ENCODE data around the gene NUTF2.
"Not testable (repeated sequence)": the region's sequence is repeated elsewhere in the genome, so short reads cannot be mapped to it uniquely, and the experiment has no call there.

The NUTF2 gene

DNA sequence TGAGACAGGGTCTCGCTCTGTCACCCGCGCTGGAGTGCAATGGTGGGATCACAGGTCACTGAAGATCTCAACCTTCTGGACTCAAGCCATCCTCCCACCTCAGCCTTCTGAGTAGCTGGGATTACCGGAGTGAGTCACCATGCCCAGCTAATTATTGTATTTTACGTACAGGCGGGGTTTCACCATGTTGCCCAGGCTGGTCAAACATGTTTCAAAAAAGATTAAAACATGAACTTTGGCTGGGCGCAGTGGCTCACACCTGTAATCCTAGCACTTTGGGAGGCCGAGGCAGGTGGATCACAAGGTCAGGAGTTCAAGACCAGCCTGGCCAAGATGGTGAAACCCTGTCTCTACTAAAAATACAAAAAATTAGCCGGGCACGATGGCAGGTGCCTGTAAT is 9.5 kb upstream of the NUTF2 start:
- FAIRE-seq; DNase-seq (ENCODE audit: low spot score): not testable (repeated sequence)

DNA sequence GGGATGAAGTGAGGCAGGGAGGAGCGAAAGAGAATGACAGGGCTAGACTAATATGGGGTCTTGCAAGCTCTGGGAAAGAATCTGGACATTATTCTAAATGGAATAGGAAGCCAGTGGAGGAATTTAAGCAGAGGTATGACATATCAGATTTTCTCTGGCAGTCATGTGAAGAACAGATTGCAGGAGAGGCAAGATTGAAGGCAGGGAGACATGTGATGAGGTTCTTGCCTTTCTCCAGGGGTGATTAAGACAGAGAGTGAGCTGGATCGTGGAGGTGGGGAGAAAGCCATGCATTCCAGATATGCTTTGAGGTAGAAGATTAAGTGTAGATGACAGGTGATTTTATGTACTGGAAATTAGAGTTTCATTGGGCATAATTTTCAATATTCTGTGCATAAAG is 8.9 kb upstream of the NUTF2 start:
- FAIRE-seq (no peak), DNase-seq (ENCODE audit: low spot score) (no peak)

DNA sequence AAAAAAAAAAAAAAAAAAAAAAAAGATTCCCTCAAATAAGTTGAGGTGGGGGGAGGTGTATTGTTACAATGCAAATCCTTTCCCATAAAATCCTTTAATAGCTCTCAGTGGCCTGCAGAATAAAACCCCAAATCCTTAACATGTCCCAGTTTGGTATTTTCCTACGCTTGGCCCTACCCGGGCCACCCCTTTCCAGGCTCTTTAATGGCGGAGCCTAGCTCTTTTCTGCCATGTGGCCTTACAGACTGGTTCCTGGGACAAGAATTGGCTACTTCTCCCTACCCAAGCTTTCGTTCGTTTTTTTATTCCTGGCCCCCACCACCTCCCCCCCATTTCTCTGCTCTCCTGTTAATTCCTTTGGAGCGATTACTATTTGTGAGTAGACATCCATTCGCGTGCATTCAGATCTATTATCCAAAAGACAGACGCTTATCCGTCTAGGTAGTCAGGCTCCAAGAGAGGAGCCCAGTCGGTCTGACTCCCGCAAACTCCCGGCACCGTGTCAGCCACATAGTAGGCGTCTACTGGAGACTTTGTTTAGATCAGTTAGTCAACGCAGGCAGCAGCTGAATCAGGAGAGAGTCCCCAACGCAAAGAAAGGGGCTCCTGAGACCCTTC is 5.4 kb upstream of the NUTF2 start:
- DNase-seq (ENCODE audit: low spot score) (no peak), FAIRE-seq (no peak)

DNA sequence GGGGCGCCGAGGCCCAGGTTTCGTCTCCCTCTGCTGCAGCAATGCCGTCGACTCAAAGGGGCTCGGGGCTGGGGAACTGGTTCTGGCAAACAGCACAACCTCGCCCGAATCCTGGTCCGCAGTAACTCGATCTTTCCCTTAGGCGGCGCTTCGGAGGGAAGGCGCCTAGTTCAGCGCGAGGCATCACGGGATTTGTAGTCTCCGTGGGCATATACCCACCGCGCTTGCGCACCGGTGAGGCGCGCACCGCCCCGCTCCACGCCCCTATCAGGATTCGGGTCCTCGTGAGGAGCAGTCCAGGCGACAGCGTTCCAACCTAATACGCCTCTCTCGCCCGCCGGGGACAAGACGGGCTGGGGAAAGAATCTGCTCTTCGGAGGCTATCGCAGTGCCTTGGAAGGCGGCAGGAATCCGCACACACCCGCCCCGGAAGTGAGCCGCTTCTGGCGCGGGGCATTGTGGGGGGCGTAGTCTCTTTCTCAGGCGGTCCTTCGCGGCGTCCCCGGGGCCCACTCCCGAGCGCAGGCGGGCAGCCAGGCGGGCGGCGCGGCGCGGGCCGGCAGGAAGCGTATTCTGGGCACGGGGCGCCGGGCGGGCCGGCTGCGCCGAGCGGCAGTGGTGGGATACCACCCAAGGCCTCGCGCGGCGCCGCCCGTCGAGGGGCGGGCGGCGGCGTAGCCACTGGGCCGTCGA is 4.8 kb upstream of the NUTF2 start, which contains the start of gene THAP11:
THAP11 (plus strand) TSS at position 505 of the 693 bp plus-strand sequence. CDS start 235 bp downstream, outside the sequence.
- FAIRE-seq (no peak), DNase-seq (ENCODE audit: low spot score) (peak; percentile 87)

DNA sequence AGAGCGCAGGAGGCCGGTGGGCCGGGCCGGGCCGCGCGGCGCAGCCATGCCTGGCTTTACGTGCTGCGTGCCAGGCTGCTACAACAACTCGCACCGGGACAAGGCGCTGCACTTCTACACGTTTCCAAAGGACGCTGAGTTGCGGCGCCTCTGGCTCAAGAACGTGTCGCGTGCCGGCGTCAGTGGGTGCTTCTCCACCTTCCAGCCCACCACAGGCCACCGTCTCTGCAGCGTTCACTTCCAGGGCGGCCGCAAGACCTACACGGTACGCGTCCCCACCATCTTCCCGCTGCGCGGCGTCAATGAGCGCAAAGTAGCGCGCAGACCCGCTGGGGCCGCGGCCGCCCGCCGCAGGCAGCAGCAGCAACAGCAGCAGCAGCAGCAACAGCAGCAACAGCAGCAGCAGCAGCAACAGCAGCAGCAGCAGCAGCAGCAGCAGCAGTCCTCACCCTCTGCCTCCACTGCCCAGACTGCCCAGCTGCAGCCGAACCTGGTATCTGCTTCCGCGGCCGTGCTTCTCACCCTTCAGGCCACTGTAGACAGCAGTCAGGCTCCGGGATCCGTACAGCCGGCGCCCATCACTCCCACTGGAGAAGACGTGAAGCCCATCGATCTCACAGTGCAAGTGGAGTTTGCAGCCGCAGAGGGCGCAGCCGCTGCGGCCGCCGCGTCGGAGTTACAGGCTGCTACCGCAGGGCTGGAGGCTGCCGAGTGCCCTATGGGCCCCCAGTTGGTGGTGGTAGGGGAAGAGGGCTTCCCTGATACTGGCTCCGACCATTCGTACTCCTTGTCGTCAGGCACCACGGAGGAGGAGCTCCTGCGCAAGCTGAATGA is 4.0 kb upstream of the NUTF2 start:
- no peak for DNase-seq (ENCODE audit: low spot score)
- no peak for FAIRE-seq

DNA sequence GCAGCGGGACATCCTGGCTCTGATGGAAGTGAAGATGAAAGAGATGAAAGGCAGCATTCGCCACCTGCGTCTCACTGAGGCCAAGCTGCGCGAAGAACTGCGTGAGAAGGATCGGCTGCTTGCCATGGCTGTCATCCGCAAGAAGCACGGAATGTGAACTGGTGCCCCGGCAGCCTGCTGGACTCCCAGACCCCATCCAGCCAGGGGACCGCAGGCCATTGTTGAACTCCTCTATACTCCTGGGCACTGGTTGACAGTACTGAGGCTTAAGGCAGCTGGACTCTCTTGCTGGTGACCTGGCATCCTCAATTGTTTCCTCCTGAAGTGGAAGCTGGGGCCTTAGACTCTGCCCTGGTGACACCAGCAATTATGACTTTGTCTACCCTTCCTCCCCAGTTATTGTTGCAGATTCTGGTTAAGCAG is 3.4 kb upstream of the NUTF2 start:
- DNase-seq (ENCODE audit: low spot score) (no peak), FAIRE-seq (no peak)

DNA sequence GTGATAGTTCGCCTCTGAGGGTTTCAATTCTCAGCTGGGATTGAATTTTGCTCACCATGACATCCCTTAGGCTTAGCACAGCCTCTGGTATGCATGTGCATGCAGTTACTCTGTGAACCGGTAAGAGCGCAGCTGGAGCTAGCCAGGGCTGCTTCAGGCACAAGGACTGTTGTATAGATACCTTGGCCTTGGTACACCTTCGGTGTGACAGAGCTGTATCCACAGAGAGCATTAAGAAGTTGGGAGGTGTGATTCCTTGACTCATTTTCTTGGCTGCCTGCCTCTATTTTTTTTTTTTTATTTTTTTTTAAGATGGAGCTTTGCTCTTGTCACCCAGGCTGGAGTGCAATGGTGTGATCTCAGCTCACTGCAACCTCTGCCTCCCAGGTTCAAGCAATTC is 2.2 kb upstream of the NUTF2 start:
- no peak for DNase-seq (ENCODE audit: low spot score)

DNA sequence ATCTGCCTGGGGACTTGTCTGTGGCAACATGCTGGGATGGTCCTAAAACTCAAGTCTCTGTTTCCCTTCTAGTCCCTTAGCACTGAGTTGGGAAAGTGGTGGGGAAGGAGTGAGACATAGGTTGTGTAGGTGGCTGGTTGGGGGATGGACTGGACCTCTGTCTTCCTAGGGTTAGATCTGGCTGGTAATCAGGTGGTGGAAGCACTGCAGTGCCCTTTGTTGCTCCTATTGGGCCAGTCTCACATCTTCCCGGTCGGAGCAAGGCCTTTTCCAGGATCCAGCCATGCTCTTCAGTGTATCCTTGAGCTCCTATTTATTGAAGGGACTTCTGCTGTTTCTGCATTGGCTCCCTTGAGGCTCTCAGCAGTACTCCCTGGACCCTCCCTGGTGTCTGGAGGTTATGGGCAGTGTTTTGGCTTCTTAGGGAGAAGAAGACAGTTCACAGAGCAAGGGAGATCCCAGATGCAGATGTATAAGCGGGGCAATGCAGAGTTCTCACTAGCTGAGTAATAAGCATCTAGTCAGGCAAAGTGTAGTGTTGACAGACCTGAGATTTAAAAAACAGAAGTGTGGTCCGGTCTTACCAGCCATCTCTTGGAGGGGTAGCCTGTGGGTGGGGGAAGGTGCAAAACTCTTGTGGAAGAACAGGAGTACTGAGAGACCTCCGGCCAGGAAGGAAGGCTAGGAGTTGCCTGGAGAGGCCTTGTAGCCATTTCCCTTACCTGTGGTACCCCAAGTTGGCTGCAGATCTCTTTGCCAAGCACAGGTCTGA is 1.3 kb upstream of the NUTF2 start:
- FAIRE-seq (no peak), DNase-seq (ENCODE audit: low spot score) (no peak)

More for the DNA sequence above, 2.2 kb upstream of the NUTF2 start:
- no peak for FAIRE-seq

DNA sequence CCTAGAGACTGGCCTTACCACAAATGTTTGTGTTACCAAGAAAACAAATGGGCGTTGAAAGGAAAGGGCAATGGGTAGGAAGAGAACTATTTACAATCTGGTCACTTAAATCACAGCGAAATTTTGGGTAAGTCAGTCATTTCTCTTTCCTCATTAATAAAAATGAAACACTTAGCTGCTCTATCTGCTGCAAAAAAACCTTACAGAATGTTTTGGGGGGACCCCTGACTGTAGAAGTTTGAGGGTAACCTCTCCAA is 742 bp upstream of the NUTF2 start:
- FAIRE-seq (no peak), DNase-seq (ENCODE audit: low spot score) (no peak)

DNA sequence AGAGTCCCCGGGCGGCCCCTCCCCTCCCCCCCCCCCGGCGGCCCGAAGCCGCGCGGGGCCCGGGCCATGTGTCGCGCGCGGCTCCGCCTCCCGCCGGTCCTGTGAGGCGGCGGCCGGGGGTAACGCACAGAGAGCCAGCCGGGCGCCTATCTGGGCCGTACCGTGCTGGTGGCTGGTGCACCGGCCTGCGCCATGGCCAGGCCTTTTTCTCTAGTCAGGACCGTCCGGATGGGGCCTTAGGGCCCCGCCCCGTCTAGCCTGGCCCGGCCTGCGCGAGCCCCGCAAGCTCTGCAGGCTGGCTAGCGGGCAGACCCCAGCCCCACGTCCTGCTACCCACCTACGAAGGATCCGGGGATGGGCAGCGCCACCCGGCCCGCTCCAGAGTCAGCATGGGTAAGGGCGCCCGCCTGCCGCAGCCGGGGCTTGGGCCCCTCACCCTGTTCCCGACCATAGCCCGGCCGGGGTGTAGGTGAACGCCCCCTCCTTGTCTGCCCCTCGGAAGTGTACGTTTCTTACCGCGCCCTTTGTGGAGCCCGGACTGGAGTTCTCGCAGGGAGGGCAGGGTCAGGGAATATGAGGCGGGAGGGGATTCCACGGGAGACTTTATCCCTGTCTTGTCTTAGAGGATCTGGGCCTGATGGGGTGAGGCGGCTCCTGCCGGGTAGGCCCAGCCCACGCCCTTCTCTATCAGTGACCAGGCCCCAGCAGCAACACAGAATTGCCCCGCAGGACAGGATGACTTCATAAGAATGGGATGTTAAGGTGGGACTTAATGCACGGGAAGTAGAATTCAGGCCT is 530 bp downstream of the NUTF2 start, which contains the start of gene CENPT:
CENPT (minus strand) TSS at position 630 of the 798 bp plus-strand sequence. CDS start 13,834 bp downstream, outside the sequence.
- DNase-seq (ENCODE audit: low spot score) (peak; percentile 70), FAIRE-seq (no peak)

DNA sequence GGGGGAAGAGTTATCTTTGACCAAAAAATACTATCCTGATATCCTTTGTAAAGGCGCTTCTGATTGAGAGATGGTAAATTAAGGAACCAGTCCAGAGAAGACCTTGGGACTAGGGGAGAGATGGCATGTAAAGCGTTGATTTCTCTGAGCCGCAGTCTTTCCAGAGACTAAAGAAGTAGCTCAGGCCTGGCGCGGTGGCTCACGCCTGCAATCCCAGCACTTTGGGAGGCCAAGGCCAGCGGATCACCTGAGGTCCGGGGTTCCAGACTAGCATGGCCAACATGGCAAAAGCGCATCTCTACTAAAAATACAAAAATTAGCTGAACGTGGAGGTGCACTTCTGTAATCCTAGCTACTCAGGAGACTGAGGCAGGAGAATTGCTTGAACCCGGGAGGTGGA is 1.4 kb downstream of the NUTF2 start:
- FAIRE-seq (no peak), DNase-seq (ENCODE audit: low spot score) (no peak)

DNA sequence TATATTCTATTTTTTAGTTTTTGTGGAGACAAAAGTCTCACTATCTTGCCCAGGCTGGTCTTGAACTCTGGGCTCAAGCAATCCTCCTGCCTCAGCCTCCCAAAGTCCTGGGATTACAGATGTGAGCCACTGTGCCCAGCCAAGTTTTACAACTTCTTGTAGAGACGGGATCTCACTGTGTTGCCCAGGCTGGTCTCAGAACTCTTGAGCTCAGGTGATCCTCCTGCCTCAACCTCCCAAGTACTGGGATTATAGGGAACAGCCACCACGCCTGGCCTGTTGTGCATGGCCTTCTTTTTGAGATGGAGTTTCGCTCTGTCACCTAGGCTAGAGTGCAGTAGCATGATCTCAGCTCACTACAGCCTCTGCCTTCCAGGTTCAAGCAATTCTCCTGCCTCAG is 6.9 kb downstream of the NUTF2 start:
- DNase-seq (ENCODE audit: low spot score) (no peak), FAIRE-seq (no peak)

DNA sequence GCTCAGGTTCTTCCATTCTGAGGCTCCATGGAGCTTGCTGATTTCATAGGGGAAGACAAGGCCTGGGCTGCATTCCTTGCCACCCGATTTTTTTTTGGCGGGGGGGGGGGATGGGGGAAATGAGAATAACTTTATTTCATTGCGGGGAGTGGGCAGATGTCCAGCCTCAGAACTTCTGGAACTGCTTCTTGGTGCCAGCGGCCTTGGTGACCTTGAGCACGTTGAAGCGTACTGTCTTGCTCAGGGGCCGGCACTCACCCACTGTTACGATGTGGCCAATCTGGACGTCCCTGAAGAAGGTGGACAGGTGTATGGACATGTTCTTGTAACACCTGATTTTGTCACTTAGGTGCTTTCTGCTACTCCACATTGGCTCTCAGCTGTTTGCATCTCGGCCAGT is 9.1 kb downstream of the NUTF2 start:
- no peak for FAIRE-seq
- DNase-seq (ENCODE audit: low spot score), result no peak

DNA sequence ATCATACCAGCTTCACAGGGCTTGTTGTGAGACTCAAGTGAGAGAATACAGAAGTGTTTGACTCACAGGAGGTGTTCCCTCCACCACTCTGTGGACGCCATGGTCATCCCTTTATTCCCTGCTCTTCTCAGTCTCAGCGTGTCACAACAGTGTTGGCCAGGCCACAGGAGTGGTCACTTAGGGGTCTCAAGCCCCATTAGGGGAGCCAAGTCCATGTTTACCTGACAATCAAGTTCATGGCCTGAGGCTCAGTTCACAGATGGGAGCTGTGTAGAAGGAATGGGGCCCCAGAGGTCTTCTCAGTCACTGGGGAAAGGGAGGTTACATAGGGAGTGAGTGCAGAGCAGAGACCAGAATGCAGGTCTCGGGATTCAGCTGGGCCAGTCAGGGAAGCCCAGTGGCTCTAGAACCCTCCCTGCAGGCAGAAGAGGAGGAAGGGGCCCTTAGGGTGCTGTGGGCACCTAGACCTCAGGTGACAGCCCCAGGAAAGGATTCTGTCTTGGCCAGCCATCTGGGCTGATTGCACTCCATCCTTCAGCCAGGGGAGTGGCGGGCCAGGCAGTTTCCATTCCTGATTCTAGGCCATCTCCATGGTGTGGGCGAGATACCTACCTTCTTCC is 10.3 kb downstream of the NUTF2 start:
- FAIRE-seq, result no peak

DNA sequence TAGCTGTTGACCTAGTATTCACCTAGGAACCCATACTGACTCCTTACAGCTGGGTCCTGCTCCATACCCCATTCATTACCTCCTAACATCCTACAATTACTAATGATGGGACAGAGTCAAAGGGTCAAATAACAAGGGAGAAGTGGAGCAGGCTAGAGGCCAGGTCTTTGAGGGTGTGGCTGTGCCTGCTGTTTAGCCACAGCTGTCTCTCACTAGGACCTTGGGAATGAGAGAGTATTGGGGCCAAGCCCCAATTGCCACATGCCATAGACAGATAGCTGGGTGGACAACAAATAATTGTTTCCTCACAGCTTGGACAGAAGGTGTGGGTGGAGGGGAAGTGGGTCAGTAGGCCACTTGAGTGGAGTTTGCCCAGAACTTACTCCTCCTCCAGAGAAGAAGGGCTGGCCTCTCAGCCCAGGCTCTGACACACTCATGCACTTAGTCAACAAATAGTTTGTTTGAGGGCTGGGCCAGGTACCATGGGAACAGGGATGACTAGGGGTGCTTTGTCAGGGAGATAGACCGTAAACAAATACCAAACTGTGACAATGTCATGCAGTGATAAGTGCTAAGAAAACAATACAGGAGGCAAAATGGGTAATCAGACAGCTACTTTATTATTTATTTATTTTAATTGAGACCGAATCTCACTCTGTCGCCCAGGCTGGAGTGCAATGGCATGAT is 11.0 kb downstream of the NUTF2 start:
- DNase-seq (ENCODE audit: low spot score) (peak; percentile 90), FAIRE-seq (no peak)

More for the DNA sequence above, 10.3 kb downstream of the NUTF2 start:
- DNase-seq (ENCODE audit: low spot score), result no peak

DNA sequence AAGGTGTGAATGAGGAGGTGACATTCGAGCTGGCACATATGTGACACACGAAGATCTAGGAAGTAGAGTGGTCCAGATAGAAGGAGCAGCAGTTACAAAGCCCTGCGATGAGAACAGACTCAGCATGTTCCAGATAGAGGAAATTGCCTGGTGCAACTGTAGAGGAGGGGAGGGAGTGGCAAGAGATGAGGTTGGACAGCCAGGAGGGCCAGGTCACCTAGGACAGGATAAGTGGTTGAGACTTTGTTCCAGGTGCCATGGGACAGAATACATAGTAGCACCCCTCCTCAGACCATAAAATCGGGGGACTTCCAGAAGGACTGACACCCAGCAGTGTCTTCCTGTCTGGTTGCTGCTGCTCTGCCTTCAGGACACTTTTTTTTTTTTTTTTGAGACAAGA is 11.8 kb downstream of the NUTF2 start:
- FAIRE-seq (no peak), DNase-seq (ENCODE audit: low spot score) (no peak)

DNA sequence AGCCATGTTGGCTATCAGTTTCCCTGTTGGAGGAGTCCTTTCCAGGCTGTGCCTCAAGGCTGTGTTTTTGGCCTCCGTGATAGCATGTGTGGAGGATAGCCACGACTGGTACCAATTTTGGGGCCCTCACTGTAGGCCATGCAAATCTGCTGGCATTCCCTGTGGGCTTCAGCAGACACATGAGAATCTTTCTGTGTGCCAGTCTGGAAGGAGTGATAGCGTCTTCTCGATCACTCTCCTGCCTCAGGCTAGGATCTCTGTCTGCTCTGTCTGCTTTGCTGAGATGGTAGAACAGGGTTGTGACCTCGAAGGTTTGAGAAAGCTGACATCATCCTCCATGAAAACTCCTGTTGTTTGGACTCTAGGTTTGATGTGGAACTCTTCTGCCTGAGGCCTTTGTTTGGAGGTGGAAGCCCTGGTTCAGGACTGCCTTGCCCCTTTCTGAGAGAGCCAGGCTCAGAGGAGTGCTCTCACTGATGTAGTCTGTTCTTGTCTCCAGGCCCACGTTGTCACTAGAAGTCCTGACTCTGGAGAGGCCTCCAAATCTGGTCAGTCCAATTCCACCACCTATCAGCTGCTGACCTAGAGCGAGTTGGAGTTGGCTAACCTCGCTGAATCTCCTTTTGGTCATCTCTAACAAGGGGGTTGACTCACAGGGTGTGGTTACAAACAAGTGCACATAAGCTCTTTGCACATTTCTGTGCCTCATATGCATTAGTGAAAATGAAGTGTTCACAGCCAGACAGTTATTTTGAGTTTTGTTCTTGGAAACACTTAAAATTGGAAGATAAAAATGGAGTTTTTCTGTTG is 14.1 kb downstream of the NUTF2 start:
- FAIRE-seq, result no peak
- DNase-seq (ENCODE audit: low spot score), result no peak

DNA sequence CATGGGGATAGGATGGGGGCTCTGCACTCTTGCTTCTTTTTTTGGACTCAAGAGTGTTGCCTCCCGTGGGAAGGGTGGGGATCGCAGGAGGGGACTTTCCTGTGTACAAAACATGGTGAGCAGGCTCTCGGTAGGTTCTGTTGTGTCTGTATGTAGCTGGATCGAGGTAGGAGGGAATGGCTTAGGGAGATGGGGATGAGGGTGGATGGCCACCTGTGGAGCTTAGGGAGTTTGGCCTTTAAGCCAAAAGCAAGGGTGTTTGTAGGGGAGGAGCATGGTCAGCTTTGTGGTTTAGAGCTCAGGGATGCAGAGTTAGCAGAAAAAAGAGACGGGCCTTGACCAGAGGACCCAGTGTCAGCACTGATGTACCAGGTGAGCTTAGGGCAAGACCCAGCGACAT is 15.1 kb downstream of the NUTF2 start:
- DNase-seq (ENCODE audit: low spot score) (no peak), FAIRE-seq (no peak)
